ENCODE data around the gene PITRM1.
"Not testable (repeated sequence)": the region's sequence is repeated elsewhere in the genome, so short reads cannot be mapped to it uniquely, and the experiment has no call there.

Gene PITRM1

GRCh38 chr10:3115685-3116084 is 56.9 kb downstream of the PITRM1 start:
- no peak for DNase-seq

GRCh38 chr10:3113343-3113720 is 59.2 kb downstream of the PITRM1 start:
- DNase-seq, result no peak

GRCh38 chr10:3111621-3112163 is 60.9 kb downstream of the PITRM1 start:
- no peak for DNase-seq

- no peak for DNase-seq
Observed at GRCh38 chr10:3110782-3111620, 61.6 kb downstream of the PITRM1 start.

- DNase-seq, result no peak
Observed at GRCh38 chr10:3109633-3110032, 62.9 kb downstream of the PITRM1 start.

GRCh38 chr10:3109196-3109595 is 63.4 kb downstream of the PITRM1 start:
- DNase-seq, result no peak

GRCh38 chr10:3108575-3109105 is 63.9 kb downstream of the PITRM1 start:
- no peak for DNase-seq

GRCh38 chr10:3108033-3108432 is 64.5 kb downstream of the PITRM1 start:
- no peak for DNase-seq

- DNase-seq, result no peak
Observed at GRCh38 chr10:3107426-3107961, 65.1 kb downstream of the PITRM1 start.

- no peak for DNase-seq
Observed at GRCh38 chr10:3106928-3107425, 65.6 kb downstream of the PITRM1 start.

GRCh38 chr10:3106328-3106727 is 66.3 kb downstream of the PITRM1 start:
- not testable (repeated sequence) for DNase-seq

- no peak for DNase-seq
Observed at GRCh38 chr10:3105905-3106304, 66.7 kb downstream of the PITRM1 start.

GRCh38 chr10:3105166-3105565 is 67.4 kb downstream of the PITRM1 start:
- DNase-seq, result no peak

- no peak for DNase-seq
Observed at GRCh38 chr10:3104251-3104918, 68.2 kb downstream of the PITRM1 start.

- DNase-seq, result no peak
Observed at GRCh38 chr10:3103646-3104045, 68.9 kb downstream of the PITRM1 start.

- DNase-seq, result no peak
Observed at GRCh38 chr10:3102720-3103427, 69.7 kb downstream of the PITRM1 start.

GRCh38 chr10:3100856-3101640 is 71.5 kb downstream of the PITRM1 start:
- no peak for DNase-seq

GRCh38 chr10:3100093-3100792 is 72.3 kb downstream of the PITRM1 start:
- DNase-seq, result no peak

GRCh38 chr10:3099291-3100092 is 73.1 kb downstream of the PITRM1 start:
- no peak for DNase-seq

- DNase-seq, result no peak
Observed at GRCh38 chr10:3098689-3099088, 73.9 kb downstream of the PITRM1 start.
